GM12891 (cell line): ENCODE measurements around the gene NUCB2.

ENCODE experiments used
- DNase-seq: peaks from one replicate; pipeline ENCODE4 v3.0.0; 2011; ENCODE audit warnings: low spot score; ENCODE audit not compliant: insufficient read length
- FAIRE-seq: peaks from 2 replicates; lab custom pipeline; 2011; peaks lifted over from hg19 to GRCh38; lab: Jason Lieb, UNC
- PAX5 ChIP-seq: IDR thresholded peaks from 2 replicates; pipeline ENCODE4 v1.6.1; 2011; ENCODE audit warnings: low read length, moderate library complexity, mild to moderate bottlenecking; ENCODE audit not compliant: insufficient read depth, severe bottlenecking
- POLR2A ChIP-seq: IDR thresholded peaks from 2 replicates; pipeline ENCODE4 v1.6.1; 2011; ENCODE audit warnings: low read depth, low read length, control low read depth
- POLR2AphosphoS5 ChIP-seq: IDR thresholded peaks from 2 replicates; pipeline ENCODE4 v1.6.1; 2011; ENCODE audit warnings: low read depth, low read length, control low read depth
- POU2F2 ChIP-seq: IDR thresholded peaks from 2 replicates; pipeline ENCODE4 v1.6.1; 2011; ENCODE audit warnings: low read depth, mild to moderate bottlenecking, control low read depth, low read length, moderate library complexity
- SPI1 ChIP-seq: IDR thresholded peaks from 2 replicates; pipeline ENCODE4 v1.6.1; 2011; ENCODE audit warnings: low read depth, low read length, control low read depth
- TAF1 ChIP-seq: IDR thresholded peaks from 2 replicates; pipeline ENCODE4 v1.6.1; 2011; ENCODE audit warnings: low read depth, low read length, control low read depth

Gene NUCB2

DNA sequence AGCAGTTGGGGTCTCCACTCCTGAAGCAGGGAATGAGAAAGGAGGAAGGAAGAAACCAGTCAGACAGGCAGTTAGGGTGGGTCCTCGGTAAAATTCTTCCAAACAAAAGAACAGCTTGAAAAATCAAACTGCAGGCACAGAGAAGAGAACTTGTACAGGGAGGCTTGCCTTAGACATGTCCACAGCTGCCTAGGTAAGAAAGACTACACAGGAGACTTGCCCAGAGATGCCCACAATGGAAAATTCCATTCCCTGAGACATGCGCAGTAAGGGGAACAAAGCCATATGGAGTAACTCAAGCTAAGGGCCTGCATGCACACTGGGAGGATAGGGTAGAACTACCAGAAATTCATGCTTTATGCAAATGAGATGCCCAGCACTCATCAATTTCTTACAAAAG, 102.1 kb downstream of the NUCB2 start:
- no peak for DNase-seq

GRCh38 chr11:17379383-17380180, 103.0 kb downstream of the NUCB2 start:
- DNase-seq (no peak), FAIRE-seq (no peak)
- TF ChIP-seq PAX5 (no peak), SPI1 (no peak), POLR2AphosphoS5 (no peak), POLR2A (no peak), TAF1 (no peak)

More for the DNA sequence above, 102.1 kb downstream of the NUCB2 start:
- TF ChIP-seq POLR2AphosphoS5, result no peak
- TF ChIP-seq POLR2A, result no peak
- TF ChIP-seq TAF1, result no peak
- TF ChIP-seq PAX5, result no peak
- TF ChIP-seq POU2F2, result no peak
- no peak for TF ChIP-seq SPI1
- FAIRE-seq, result no peak

GRCh38 chr11:17381156-17381555, 104.6 kb downstream of the NUCB2 start:
- DNase-seq, result no peak
- FAIRE-seq, result no peak
- TF ChIP-seq PAX5 (no peak), POLR2A (no peak), POLR2AphosphoS5 (no peak), TAF1 (no peak), POU2F2 (no peak), SPI1 (no peak)
